GM11168 (cell line): ENCODE results near the gene ADGRB3.
"Not testable (repeated sequence)": the region's sequence is repeated elsewhere in the genome, so short reads cannot be mapped to it uniquely, and the experiment has no call there.

Experiments used
- in situ Hi-C: fragments of 300-500 bp; cut with MboI; formaldehyde crosslinking; loops from one replicate; pipeline ENCODE4 v1.12.0; 2022; ENCODE audit warnings: low sequenced_read_pairs; ENCODE audit not compliant: unreplicated experiment

ADGRB3 gene

DNA sequence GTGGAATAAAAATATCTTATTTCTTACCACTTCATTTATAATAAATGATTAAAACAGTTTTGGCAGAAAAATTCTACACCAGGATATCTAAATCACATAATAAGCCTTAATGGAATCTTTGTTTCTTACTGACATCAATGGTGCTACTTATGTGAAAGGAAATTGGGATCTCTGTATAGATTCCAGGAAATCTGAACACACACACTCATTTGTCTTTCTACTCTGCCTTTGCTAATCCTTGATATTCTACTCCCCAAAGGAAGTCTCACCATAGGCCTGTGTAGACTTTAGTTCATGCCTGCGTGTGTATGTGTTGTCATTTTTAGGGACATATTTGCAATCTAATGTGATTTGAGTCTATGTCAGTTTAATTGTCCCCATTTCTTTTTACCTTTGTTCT lies 7.9 kb downstream of the ADGRB3 start:
- in situ Hi-C loops = no loop called here

- in situ Hi-C loops = no loop called here
Observed at GRCh38 chr6:68649669-68650068, 14.6 kb downstream of the ADGRB3 start.

GRCh38 chr6:68650142-68650541 lies 15.1 kb downstream of the ADGRB3 start:
- in situ Hi-C loops = no loop called here

GRCh38 chr6:68651011-68651985 lies 16.2 kb downstream of the ADGRB3 start:
- in situ Hi-C loops = no loop called here

DNA sequence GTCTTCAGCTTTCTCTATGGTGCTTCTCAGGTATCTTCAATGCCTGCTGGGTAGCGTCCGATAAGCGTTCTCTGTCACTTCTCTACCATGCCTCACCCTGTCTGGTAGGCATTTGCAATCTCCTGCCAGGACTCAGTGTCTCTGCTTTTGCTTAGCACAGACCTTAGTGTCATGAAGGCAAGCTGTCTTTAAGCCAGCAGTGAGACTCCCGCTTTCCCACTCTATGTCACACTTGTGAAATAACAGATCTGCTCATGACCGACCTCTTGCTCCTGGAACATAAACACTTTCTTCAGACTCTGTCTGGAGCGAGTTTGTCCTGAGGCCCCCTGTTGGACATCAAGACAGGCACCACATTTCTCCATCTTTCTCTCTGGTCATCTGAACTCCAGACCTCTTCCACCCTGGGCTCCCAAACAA lies 17.0 kb downstream of the ADGRB3 start:
- in situ Hi-C loops = no loop called here

DNA sequence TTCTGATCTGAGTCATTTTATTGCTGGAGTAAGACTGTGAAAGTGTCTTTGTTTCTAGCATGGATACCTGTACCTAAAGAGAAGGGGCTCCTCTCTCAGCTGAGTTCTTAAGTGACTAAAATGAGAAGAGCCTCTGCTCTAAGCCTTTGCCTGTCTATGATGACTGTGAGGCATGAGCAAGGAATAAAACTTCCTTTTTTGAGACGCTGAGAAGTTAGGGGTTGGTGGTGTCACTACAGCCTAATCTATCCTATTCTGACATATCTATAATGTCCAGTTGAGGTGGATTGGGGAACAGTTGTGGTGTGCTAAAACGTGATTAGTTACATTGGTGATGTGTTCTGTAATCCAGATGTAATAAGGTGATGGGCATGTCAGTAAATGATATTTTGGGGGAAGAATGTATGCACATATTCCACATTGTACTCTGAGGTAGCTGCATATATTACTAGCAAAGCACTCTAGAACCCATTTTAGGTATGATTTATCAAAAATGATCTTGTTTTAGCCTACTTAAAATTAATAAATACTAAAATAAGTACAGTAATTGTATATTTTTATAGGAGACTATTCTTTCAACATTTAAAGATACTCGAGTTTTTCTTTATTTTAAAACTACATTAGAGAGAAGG lies 18.1 kb downstream of the ADGRB3 start:
- in situ Hi-C loops = no loop called here

DNA sequence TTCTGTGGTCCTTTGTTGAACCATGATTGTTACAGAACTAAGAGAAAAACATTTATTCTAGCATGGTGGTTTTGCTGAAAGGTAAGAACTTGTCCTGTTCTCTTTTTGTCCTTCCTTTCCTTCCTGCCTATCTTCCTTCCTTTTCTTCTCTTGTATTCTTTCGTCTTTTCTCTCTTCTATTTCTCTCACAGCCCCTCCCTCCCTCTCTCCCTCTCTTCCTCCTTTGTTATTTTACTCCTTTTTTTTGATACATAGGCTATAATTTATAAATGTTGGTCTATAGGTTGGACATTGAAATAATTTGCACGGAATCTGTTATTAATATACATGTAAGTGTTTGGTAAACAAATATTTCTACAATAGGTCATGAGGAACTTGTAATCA lies 18.6 kb downstream of the ADGRB3 start:
- in situ Hi-C loops = no loop called here

- in situ Hi-C loops = no loop called here
Observed at GRCh38 chr6:68654134-68654533, 19.1 kb downstream of the ADGRB3 start.

- in situ Hi-C loops = no loop called here
Observed at GRCh38 chr6:68655028-68655427, 19.9 kb downstream of the ADGRB3 start.

DNA sequence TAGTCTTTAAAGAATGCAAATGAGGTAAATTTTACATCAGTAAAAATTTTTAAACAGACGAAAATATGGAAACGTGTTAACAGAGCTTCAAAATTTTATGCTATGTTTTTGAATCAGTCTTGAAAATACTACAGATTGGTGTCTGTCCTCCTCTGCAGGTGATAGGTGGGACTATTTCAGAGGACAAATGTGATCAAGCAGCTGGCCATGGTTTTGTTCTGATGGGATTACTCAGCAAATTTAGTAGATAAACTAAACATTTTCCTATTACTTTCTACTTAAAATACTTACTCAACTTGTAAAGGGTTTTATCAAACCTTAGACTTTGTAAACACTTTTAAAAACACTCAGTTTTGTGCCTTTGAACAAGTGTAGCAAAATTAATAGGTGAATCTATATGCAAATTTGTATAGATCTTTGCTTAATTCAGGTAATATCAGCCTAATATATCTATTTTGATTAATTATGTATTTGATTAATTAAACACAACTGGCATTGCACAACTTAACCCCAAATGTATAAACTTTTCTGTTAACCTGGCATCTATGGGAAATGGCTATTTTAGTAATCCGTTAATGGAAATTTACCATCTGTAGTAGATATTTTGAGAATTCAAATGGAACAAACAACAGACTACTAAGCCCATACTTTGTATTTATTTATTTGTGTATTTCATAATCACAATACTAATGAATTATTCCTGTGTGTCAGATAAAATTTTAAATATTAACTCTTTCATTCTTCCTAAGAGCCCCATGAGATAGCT lies 22.5 kb downstream of the ADGRB3 start:
- in situ Hi-C loops = no loop called here

DNA sequence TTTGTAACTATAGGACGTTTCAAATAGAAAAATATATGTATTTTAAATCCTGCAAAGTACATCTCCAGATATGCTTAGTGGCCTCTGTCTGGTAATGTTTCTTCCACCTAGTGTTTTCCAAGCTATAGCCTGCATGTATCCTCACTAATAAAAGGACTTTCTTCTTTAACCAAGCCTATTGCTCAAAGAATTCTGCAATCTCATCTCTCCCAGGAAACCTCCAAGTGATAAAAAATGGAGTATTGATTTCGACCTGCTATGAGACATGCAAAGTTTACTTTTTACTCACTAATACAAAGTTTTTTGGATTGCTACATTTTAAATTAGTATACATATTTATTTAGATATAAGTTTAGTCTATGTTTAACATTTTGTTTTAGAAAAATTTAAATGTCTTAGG lies 23.3 kb downstream of the ADGRB3 start:
- in situ Hi-C loops = no loop called here

DNA sequence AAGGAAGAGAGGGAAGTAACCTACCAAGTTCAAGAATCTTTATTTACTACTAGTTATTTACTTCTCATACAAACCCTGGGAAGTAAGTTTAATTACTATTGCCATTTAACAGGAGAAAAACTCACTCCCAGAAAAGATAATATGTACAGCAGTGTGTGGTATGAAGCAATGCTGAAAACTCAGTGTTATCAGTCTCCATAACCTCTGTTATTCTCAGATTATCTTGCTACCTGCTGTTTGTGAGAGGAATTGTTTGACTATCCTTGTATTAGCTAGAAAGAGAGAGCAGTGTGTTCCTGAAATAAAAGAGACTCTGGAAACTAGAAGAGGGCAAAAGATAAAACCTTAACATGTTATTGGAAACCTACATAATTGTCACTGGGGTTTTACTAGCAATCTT lies 38.2 kb downstream of the ADGRB3 start:
- in situ Hi-C loops = no loop called here

DNA sequence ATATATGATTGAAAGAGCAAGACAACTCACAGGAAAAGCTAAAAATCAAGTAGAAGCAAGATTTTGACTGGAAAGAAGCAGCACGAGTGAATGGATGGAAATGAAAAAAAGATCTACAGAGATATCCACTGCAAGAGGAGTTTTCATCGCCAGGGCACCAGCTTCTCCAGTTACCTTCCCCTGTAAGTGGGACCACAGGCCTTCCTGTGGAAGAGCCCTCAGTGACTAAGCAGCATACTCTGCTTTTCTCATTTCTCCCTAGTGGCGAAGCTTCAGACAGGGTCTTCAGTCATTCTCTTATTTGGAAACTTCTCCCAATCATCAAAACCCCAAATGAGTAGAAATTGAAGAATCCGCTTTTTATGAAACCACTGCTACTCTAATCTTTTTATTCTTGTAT lies 40.5 kb downstream of the ADGRB3 start:
- in situ Hi-C loops = no loop called here

DNA sequence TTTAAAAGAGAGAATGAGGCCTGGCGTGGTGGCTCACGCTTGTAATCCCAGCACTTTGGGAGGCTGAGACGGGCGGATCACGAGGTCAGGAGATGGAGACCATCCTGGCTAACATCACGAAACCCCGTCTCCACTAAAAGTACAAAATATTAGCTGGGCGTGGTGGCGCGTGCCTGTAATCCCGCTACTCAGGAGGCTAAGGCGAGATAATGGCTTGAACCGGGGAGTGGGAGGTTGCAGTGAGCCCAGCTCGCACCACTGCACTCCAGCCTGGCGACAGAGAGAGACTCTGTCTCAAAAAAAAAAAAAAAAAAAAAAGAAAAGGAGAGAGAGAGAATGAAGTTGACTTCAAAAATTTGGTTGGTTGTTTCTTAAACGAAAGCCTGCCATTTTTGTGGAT lies 41.0 kb downstream of the ADGRB3 start:
- in situ Hi-C loops = not testable (repeated sequence)

DNA sequence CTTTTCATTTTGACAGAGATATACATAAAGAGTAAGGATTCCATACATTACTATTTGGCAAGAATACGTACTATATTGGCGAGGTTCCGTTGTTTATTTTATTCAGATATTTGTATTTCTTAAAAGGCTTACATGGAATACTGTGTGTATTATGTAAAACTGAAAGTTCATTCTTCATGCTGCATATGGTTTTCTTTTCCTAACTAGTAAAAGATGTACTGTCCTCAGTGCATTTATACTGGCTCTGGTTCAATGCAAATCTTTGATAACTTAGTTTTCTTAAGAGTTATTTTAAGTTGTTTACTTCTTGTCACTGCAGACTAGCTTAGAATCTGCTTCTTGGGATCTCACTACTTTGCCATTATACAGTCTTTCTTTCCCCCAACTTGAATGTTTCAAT lies 42.0 kb downstream of the ADGRB3 start:
- in situ Hi-C loops = no loop called here

- in situ Hi-C loops = no loop called here
Observed at GRCh38 chr6:68679399-68679798, 44.3 kb downstream of the ADGRB3 start.

GRCh38 chr6:68680264-68680663 lies 45.2 kb downstream of the ADGRB3 start:
- in situ Hi-C loops = no loop called here

GRCh38 chr6:68689910-68690309 lies 54.8 kb downstream of the ADGRB3 start:
- in situ Hi-C loops = no loop called here

DNA sequence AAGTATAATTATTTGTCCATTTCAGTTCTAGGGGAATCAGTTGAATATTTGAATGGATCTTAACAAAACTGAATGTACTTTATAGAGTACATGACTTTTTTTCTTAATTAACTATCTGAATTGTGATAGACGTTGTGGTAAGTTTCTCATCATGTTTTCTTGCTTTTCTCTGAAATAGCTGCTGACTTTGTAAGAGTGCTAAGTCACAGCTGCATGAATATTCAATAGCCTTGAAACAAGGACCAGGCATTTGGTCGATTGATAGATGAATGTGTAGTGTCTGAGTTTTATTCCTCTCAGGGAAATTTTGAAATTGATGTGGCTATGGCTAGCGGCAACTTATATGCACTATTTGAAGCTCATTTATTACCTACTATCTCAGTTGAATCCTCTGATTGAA lies 56.0 kb downstream of the ADGRB3 start:
- in situ Hi-C loops = no loop called here

DNA sequence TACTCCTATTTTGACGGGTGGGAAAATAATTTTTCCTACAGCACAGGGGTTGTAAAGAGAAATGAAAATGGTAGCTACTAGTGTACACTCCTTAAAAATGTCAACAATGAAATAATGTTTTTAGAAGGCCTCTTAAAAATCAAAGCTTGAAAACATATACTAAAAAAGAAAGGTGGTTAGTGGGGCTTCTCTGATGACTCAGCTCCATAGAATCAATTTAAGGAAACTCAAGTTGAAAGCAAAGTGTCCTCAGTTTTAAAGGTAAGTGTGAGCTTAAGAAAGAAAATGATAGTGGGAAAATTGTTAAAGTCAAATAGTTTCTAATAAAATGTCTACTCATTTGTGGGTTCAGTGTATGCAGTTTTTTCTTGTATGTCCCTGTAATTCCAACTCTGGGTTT lies 58.2 kb downstream of the ADGRB3 start:
- in situ Hi-C loops = no loop called here

DNA sequence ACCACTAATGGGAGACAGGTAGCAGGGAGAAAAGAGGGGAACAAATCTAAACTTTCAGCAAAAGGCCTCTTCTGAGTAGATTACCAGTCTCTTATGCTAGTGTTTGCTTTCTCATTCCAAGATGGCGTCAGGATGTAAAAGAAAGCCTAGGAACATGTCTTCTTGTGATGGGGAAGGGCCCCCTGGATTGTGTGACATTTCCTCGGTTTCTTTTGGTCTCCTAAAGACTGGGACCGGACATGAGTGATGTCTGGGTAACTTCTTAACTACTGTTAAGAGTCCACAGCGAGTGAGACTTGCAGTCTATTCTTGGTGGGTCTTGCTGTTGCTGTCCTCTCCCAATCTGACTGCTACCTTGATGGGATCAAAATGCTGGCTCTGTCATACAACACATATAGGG lies 60.3 kb downstream of the ADGRB3 start:
- in situ Hi-C loops = no loop called here
